ENCODE results near the gene CNFN. TPM values are rescaled to one million over a fixed set of nuclear protein-coding genes. Genes with fewer than 3 reads are reported as not detected.
A peak's percentile ranks its signal among the peaks of the same experiment; 100 is the strongest.

The CNFN gene
- total and polyA plus RNA-seq, 2 donors (not counting 1 experiment from before 2014, with no cell fraction given), result not detected

GRCh38 chr19:42360787-42361544 lies 29.1 kb downstream of the CNFN start:
- TF ChIP-seq EZH2 (IDR thresholded peaks at IDR 0.05; ENCODE audit: low read length, missing control alignments), result no peak
- TF ChIP-seq, protein P1, sequence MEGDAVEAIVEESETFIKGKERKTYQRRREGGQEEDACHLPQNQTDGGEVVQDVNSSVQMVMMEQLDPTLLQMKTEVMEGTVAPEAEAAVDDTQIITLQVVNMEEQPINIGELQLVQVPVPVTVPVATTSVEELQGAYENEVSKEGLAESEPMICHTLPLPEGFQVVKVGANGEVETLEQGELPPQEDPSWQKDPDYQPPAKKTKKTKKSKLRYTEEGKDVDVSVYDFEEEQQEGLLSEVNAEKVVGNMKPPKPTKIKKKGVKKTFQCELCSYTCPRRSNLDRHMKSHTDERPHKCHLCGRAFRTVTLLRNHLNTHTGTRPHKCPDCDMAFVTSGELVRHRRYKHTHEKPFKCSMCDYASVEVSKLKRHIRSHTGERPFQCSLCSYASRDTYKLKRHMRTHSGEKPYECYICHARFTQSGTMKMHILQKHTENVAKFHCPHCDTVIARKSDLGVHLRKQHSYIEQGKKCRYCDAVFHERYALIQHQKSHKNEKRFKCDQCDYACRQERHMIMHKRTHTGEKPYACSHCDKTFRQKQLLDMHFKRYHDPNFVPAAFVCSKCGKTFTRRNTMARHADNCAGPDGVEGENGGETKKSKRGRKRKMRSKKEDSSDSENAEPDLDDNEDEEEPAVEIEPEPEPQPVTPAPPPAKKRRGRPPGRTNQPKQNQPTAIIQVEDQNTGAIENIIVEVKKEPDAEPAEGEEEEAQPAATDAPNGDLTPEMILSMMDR (conservative IDR thresholded peaks at IDR 0.05 in 1 of 2, IDR thresholded peaks at IDR 0.05 in 1 of 2; ENCODE audit: low read depth in 1 of 2, low read length in 2 of 2), result no peak
- H3K9me3 ChIP-seq (ENCODE audit: control insufficient read depth, insufficient read depth, low read depth, low read length), result no peaks in the 10 kb centered on the region

DNA sequence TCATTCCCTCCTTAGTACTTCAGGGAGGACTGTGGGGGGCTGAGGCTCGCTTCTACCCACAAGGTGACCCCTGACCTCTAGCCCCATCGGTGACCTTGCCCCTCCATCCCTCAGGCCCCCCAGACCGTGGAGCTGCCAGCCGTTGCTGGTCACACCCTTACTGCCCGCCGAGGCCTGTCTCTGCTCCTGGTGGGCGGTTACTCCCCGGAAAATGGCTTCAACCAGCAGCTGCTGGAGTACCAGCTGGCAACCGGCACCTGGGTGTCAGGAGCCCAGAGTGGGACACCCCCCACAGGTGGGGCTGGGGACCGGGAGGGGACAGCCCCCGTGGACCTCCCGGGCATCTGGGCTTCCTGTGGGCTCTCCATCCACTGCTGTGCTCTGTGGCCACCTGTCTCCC lies 32.8 kb downstream of the CNFN start:
- H3K79me2 ChIP-seq (ENCODE audit: control insufficient read depth, insufficient read depth, low read length), result no peaks in the 10 kb centered on the region
- DNase-seq (ENCODE audit: low read depth in 2 of 2), result no peak
- no peak overlapping the region for H3K4me2 ChIP-seq (ENCODE audit: extremely low read depth, insufficient read depth, low read length)
- no peaks in the 10 kb centered on the region for H3K27me3 ChIP-seq (ENCODE audit: control insufficient read depth, insufficient read depth, low read length)
- no peak for TF ChIP-seq EZH2 (IDR thresholded peaks at IDR 0.05; ENCODE audit: low read length, missing control alignments)
- TF ChIP-seq, protein P1 (conservative IDR thresholded peaks at IDR 0.05 in 1 of 2, IDR thresholded peaks at IDR 0.05 in 1 of 2; ENCODE audit: low read depth in 1 of 2, low read length in 2 of 2), result no peak
- H3K4me3 ChIP-seq (replicated peaks in 1 of 4; ENCODE audit: control extremely low read depth in 1 of 4, insufficient read depth in 1 of 4, low read depth in 3 of 4, low read length in 4 of 4), result no peak overlapping the region
- no peak overlapping the region for H2AFZ ChIP-seq (ENCODE audit: low read length)
- no peak overlapping the region for H3K9ac ChIP-seq (ENCODE audit: insufficient read depth, low read length)
- no peaks in the 10 kb centered on the region for H4K20me1 ChIP-seq (ENCODE audit: control insufficient read depth, extremely low read depth, insufficient read depth, low read length)
- H3K9me3 ChIP-seq (ENCODE audit: control insufficient read depth, insufficient read depth, low read depth, low read length), result no peaks in the 10 kb centered on the region
- peaks cover 2% of the 10 kb centered on the region for H3K36me3 ChIP-seq (ENCODE audit: control insufficient read depth, insufficient read depth, low read length)
- H3K4me1 ChIP-seq (ENCODE audit: control insufficient read depth, extremely low read depth, insufficient read depth, low read length), result no peaks in the 10 kb centered on the region
- H3K27ac ChIP-seq (ENCODE audit: insufficient read depth, low read length), result no peak overlapping the region

More at GRCh38 chr19:42360787-42361544, 29.1 kb downstream of the CNFN start:
- H3K9ac ChIP-seq (ENCODE audit: insufficient read depth, low read length), result no peak overlapping the region
- H3K4me1 ChIP-seq (ENCODE audit: control insufficient read depth, extremely low read depth, insufficient read depth, low read length), result no peaks in the 10 kb centered on the region
- H3K79me2 ChIP-seq (ENCODE audit: control insufficient read depth, insufficient read depth, low read length), result no peaks in the 10 kb centered on the region
- no peak overlapping the region for H3K27ac ChIP-seq (ENCODE audit: insufficient read depth, low read length)
- no peaks in the 10 kb centered on the region for H3K27me3 ChIP-seq (ENCODE audit: control insufficient read depth, insufficient read depth, low read length)
- peak in 1 of 2 donors; percentile 33 for DNase-seq (ENCODE audit: low read depth in 2 of 2)
- H4K20me1 ChIP-seq (ENCODE audit: control insufficient read depth, extremely low read depth, insufficient read depth, low read length), result no peaks in the 10 kb centered on the region
- peaks cover 2% of the 10 kb centered on the region for H3K36me3 ChIP-seq (ENCODE audit: control insufficient read depth, insufficient read depth, low read length)
- no peak overlapping the region for H2AFZ ChIP-seq (ENCODE audit: low read length)
- H3K4me2 ChIP-seq (ENCODE audit: extremely low read depth, insufficient read depth, low read length), result no peak overlapping the region
- no peak overlapping the region for H3K4me3 ChIP-seq (replicated peaks in 1 of 4; ENCODE audit: control extremely low read depth in 1 of 4, insufficient read depth in 1 of 4, low read depth in 3 of 4, low read length in 4 of 4)

GRCh38 chr19:42356686-42357085 lies 33.4 kb downstream of the CNFN start:
- Histone ChIP-seq H3K36me3 (ENCODE audit: control insufficient read depth, insufficient read depth, low read length) (peaks cover 2% of the 10 kb centered on the region), H3K9me3 (ENCODE audit: control insufficient read depth, insufficient read depth, low read depth, low read length) (no peaks in the 10 kb centered on the region), H3K27ac (ENCODE audit: insufficient read depth, low read length) (no peak overlapping the region), H3K79me2 (ENCODE audit: control insufficient read depth, insufficient read depth, low read length) (no peaks in the 10 kb centered on the region), H3K4me3 (replicated peaks in 1 of 4; ENCODE audit: control extremely low read depth in 1 of 4, insufficient read depth in 1 of 4, low read depth in 3 of 4, low read length in 4 of 4) (no peak overlapping the region), H2AFZ (ENCODE audit: low read length) (no peak overlapping the region), H4K20me1 (ENCODE audit: control insufficient read depth, extremely low read depth, insufficient read depth, low read length) (no peaks in the 10 kb centered on the region), H3K4me2 (ENCODE audit: extremely low read depth, insufficient read depth, low read length) (no peak overlapping the region), H3K4me1 (ENCODE audit: control insufficient read depth, extremely low read depth, insufficient read depth, low read length) (no peaks in the 10 kb centered on the region), H3K27me3 (ENCODE audit: control insufficient read depth, insufficient read depth, low read length) (no peaks in the 10 kb centered on the region), H3K9ac (ENCODE audit: insufficient read depth, low read length) (no peak overlapping the region)
- TF ChIP-seq, protein P1 (conservative IDR thresholded peaks at IDR 0.05 in 1 of 2, IDR thresholded peaks at IDR 0.05 in 1 of 2; ENCODE audit: low read depth in 1 of 2, low read length in 2 of 2), result no peak
- no peak for TF ChIP-seq EZH2 (IDR thresholded peaks at IDR 0.05; ENCODE audit: low read length, missing control alignments)
- no peak for DNase-seq (ENCODE audit: low read depth in 2 of 2)

Measured in fibroblast of lung (primary cell).